CD4-positive, alpha-beta T cell (primary cell): Measurements from ENCODE around the gene AADAT. TPM values are rescaled to one million over a fixed set of nuclear protein-coding genes. Genes with fewer than 3 reads are reported as not detected.

Experiments
- ATAC-seq: fragments of 200-7000 bp; cut with Tn5 transposase; one replicate; pipeline ENCODE4 v1.10.0; 2022; ENCODE audit warnings: mild to moderate bottlenecking; ENCODE audit not compliant: poor library complexity
- CTCF ChIA-PET: fragments of 350-600 bp; sonication (Branson Sonifier 250); formaldehyde crosslinking; loops from one replicate; lab custom pipeline; 2021; ENCODE audit warnings: antibody characterized with exemption, inconsistent platforms; lab: Charles Lee
- POLR2A ChIA-PET: fragments of 350-600 bp; sonication (Branson Sonifier 250); formaldehyde crosslinking; loops from one replicate; lab custom pipeline; 2021; ENCODE audit warnings: antibody characterized with exemption, inconsistent platforms; lab: Charles Lee
- DNase-seq, 14 experiments: peaks; one replicate each; pipeline ENCODE4 v3.0.0-alpha.2; 2013 to 2020; ENCODE audit warnings: mixed read lengths in 2 of 14
- H3K27ac ChIP-seq, 2 donors: one replicate each; pipeline versions ENCODE4 v1.5.1 to v1.7.0; 2013; ENCODE audit warnings: low read length in 2 of 2, low read depth in 1 of 2, mild to moderate bottlenecking in 1 of 2
- H3K27me3 ChIP-seq, 2 experiments: 1 replicate in 1 of 2; 2 replicates in 1 of 2; pipeline versions ENCODE4 v1.6.1 to v1.7.0; 2013; ENCODE audit warnings: low read length in 2 of 2, control low read depth in 1 of 2, mild to moderate bottlenecking in 1 of 2, moderate library complexity in 1 of 2; ENCODE audit not compliant: insufficient read depth in 2 of 2, control insufficient read depth in 1 of 2
- H3K36me3 ChIP-seq: one replicate; pipeline ENCODE4 v1.6.1; 2013; ENCODE audit warnings: low read length, control low read depth; ENCODE audit not compliant: insufficient read depth
- H3K4me1 ChIP-seq: one replicate; pipeline ENCODE4 v1.6.1; 2013; ENCODE audit warnings: low read length, control low read depth; ENCODE audit not compliant: insufficient read depth
- H3K4me3 ChIP-seq: one replicate; pipeline ENCODE4 v1.5.1; 2013; ENCODE audit warnings: mild to moderate bottlenecking, low read length, moderate library complexity
- H3K9me3 ChIP-seq, 2 experiments: 1 replicate in 1 of 2; 2 replicates in 1 of 2; pipeline versions ENCODE4 v1.6.1 to v1.7.0; 2013; ENCODE audit warnings: low read length in 2 of 2, mild to moderate bottlenecking in 2 of 2, control low read depth in 1 of 2, moderate library complexity in 1 of 2; ENCODE audit not compliant: control insufficient read depth in 1 of 2, insufficient read depth in 1 of 2
- H3K27ac Mint-ChIP-seq: one replicate; pipeline ENCODE4 v1.8.0; 2020; ENCODE audit warnings: mixed read lengths
- H3K27me3 Mint-ChIP-seq: one replicate; pipeline ENCODE4 v1.8.0; 2021; ENCODE audit warnings: mixed read lengths
- H3K36me3 Mint-ChIP-seq: one replicate; pipeline ENCODE4 v1.8.0; 2021; ENCODE audit warnings: low read depth, mixed read lengths
- H3K4me1 Mint-ChIP-seq: one replicate; pipeline ENCODE4 v1.8.0; 2021; ENCODE audit warnings: low read depth, mixed read lengths
- H3K4me3 Mint-ChIP-seq: one replicate; pipeline ENCODE4 v1.8.0; 2020; ENCODE audit warnings: mild to moderate bottlenecking, mixed read lengths
- H3K9me3 Mint-ChIP-seq: one replicate; pipeline ENCODE4 v1.8.0; 2020; ENCODE audit warnings: mixed read lengths
- CTCF ChIP-seq: fragments of 200-600 bp; IDR thresholded peaks from one replicate; pipeline ENCODE4 v1.8.0; 2022; ENCODE audit warnings: antibody characterized with exemption, mild to moderate bottlenecking
- intact Hi-C, 2 experiments: fragments of 100-400 bp; cut with DNase I in 1 of 2; cut with micrococcal nuclease in 1 of 2; formaldehyde crosslinking; loops; one replicate each; pipeline versions ENCODE4 v1.15.1 to v1.9.0; 2023 to 2025; cut with DNase I, micrococcal nuclease
- total RNA-seq, 174 experiments: library from RNA in 2 of 174; stranded (reverse) in 2 of 174; gene quantifications; one replicate each; pipeline ENCODE4 v1.2.3 and lab custom pipeline; 2021 to 2026

The AADAT gene
- total RNA-seq, 2 experiments from 2014 or later, result not detected

- CTCF ChIA-PET, result no interaction called here
Measured at GRCh38 chr4:170037481-170037880, 52.3 kb downstream of the AADAT start.

GRCh38 chr4:170035845-170036244, 53.9 kb downstream of the AADAT start:
- Histone ChIP-seq H3K27me3 (peaks cover 0 to 3% of the 10 kb centered on the region in 2 experiments), H3K36me3 (no peaks in the 10 kb centered on the region), H3K4me3 (no peak overlapping the region), H3K4me1 (no peaks in the 10 kb centered on the region), H3K27ac (no peak overlapping the region), H3K9me3 (no peaks in the 10 kb centered on the region)
- no peaks in the 10 kb centered on the region for H3K36me3 Mint-ChIP-seq
- intact Hi-C loops, result loop anchor here in 1 of 2 experiments (2.0 kb wide), 1 partner anchor 19 kb away; no protein-coding TSS in a partner anchor
- DNase-seq (no peak), ATAC-seq (no peak)
- CTCF ChIA-PET, result no interaction called here
- H3K27ac Mint-ChIP-seq, result no peak overlapping the region
- H3K27me3 Mint-ChIP-seq, result peaks cover 6% of the 10 kb centered on the region
- POLR2A ChIA-PET, result no interaction called here
- H3K9me3 Mint-ChIP-seq, result no peaks in the 10 kb centered on the region
- TF ChIP-seq CTCF, result no peak
- H3K4me1 Mint-ChIP-seq, result no peaks in the 10 kb centered on the region
- no peak overlapping the region for H3K4me3 Mint-ChIP-seq

More at GRCh38 chr4:170037481-170037880, 52.3 kb downstream of the AADAT start:
- intact Hi-C loops, result no loop called here
- Histone ChIP-seq H3K4me3 (no peak overlapping the region), H3K27ac (no peak overlapping the region), H3K27me3 (no peaks in the 10 kb centered on the region), H3K36me3 (no peaks in the 10 kb centered on the region), H3K4me1 (no peaks in the 10 kb centered on the region), H3K9me3 (no peaks in the 10 kb centered on the region)
- no peak overlapping the region for H3K4me3 Mint-ChIP-seq
- H3K36me3 Mint-ChIP-seq, result no peaks in the 10 kb centered on the region
- H3K27me3 Mint-ChIP-seq, result no peaks in the 10 kb centered on the region
- no peak overlapping the region for H3K27ac Mint-ChIP-seq
- no peaks in the 10 kb centered on the region for H3K9me3 Mint-ChIP-seq
- no peak for ATAC-seq
- no peak for DNase-seq
- TF ChIP-seq CTCF, result no peak
- POLR2A ChIA-PET, result no interaction called here
- H3K4me1 Mint-ChIP-seq, result no peaks in the 10 kb centered on the region

- CTCF ChIA-PET, result no interaction called here
- intact Hi-C loops, result loop anchor here in 1 of 2 experiments (2.0 kb wide), 1 partner anchor 18 kb away; no protein-coding TSS in a partner anchor
Measured at GRCh38 chr4:170035231-170035630, 54.5 kb downstream of the AADAT start.

More at GRCh38 chr4:170035231-170035630, 54.5 kb downstream of the AADAT start:
- H3K36me3 ChIP-seq, result no peaks in the 10 kb centered on the region
- H3K9me3 Mint-ChIP-seq, result no peaks in the 10 kb centered on the region
- H3K4me1 Mint-ChIP-seq, result no peaks in the 10 kb centered on the region
- no peaks in the 10 kb centered on the region for H3K36me3 Mint-ChIP-seq
- no peak for TF ChIP-seq CTCF
- ATAC-seq (no peak), DNase-seq (no peak)
- no peak overlapping the region for H3K4me3 Mint-ChIP-seq
- H3K9me3 ChIP-seq, result no peaks in the 10 kb centered on the region
- no peak overlapping the region for H3K27ac Mint-ChIP-seq
- H3K27ac ChIP-seq, result no peak overlapping the region
- no peak overlapping the region for H3K4me3 ChIP-seq
- POLR2A ChIA-PET, result no interaction called here
- H3K27me3 ChIP-seq, result peaks cover 0 to 3% of the 10 kb centered on the region in 2 experiments
- no peaks in the 10 kb centered on the region for H3K4me1 ChIP-seq
- peaks cover 6% of the 10 kb centered on the region for H3K27me3 Mint-ChIP-seq
